Measurements from ENCODE around the gene TRABD2B. TPM values are rescaled to one million over a fixed set of nuclear protein-coding genes. Genes with fewer than 3 reads are reported as not detected.

The TRABD2B gene
- polyA plus RNA-seq, 1 experiment = not detected

DNA sequence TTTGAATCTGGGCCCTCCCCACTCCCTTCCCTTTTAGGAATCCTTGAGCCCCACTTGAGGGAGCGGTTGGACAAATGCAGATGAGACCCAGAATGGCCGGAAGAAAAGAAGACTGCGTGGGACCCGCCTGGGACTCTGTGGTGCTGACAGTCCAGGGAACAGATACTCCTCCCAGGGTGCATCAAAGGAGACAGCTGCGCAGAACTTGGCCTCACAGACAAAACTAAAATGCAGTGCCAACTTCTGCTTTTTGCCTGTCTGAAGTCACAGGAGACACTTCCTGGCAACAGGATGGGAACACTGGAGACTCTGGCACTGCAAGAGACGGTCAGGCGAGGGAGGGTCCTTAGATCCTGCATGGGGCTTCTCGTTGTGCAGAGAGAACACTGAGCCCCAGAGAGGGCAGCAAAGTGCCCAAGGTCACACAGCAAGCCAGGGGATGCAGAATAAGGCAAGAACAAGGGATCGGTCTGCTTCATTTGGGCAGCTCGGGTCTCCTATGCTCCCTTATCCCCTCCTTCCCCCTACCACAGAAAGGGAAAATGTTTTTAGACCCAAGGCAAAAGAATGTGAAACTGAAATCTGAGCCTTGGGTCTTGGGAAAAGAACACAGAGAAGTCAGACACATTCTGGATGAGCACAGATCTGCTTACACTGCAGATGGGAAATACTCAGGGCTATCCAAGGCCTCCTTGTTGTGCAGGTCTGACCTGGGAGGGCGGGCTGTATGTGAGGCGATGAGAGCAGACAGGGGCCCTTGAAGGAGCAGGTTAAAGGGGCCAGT is 182.4 kb downstream of the TRABD2B start:
- Histone ChIP-seq H3K27ac (ENCODE audit: low read depth, low read length) (no peak overlapping the region), H3K9me3 (ENCODE audit: control insufficient read depth, insufficient read depth, low read length) (no peaks in the 10 kb centered on the region), H3K27me3 (ENCODE audit: control insufficient read depth, insufficient read depth, low read length) (no peaks in the 10 kb centered on the region), H3K4me3 (ENCODE audit: low read depth, low read length) (no peak overlapping the region)
- TF ChIP-seq, protein P1, sequence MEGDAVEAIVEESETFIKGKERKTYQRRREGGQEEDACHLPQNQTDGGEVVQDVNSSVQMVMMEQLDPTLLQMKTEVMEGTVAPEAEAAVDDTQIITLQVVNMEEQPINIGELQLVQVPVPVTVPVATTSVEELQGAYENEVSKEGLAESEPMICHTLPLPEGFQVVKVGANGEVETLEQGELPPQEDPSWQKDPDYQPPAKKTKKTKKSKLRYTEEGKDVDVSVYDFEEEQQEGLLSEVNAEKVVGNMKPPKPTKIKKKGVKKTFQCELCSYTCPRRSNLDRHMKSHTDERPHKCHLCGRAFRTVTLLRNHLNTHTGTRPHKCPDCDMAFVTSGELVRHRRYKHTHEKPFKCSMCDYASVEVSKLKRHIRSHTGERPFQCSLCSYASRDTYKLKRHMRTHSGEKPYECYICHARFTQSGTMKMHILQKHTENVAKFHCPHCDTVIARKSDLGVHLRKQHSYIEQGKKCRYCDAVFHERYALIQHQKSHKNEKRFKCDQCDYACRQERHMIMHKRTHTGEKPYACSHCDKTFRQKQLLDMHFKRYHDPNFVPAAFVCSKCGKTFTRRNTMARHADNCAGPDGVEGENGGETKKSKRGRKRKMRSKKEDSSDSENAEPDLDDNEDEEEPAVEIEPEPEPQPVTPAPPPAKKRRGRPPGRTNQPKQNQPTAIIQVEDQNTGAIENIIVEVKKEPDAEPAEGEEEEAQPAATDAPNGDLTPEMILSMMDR (IDR thresholded peaks at IDR 0.05; ENCODE audit: low read depth, low read length) = no peak
- POLR2A ChIA-PET = no interaction called here
- DNase-seq (ENCODE audit: low read depth, low spot score) = no peak
- CTCF ChIA-PET = no interaction called here

DNA sequence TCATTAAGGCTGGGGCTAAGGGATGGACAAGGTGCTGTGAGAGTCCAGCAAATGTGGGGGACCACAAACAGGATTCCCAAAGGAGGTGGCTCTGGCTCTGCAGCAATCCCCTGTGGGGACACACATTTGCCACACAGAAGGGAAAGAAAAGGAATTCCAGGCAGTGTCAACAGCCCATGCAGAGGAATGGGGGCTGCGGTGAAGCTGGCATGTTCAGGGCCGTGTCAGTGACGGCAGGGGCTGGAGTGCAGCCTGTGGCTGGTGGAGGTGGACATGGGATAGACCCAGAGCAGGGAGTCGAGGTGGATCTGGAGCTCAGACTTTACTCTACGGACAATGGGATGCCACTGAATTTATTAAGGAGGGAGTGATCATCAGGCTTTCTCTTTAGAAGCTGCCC is 183.2 kb downstream of the TRABD2B start:
- ChIA-PET POLR2A (no interaction called here), CTCF (no interaction called here)
- no peaks in the 10 kb centered on the region for H3K9me3 ChIP-seq (ENCODE audit: control insufficient read depth, insufficient read depth, low read length)
- no peak overlapping the region for H3K4me3 ChIP-seq (ENCODE audit: low read depth, low read length)
- H3K27ac ChIP-seq (ENCODE audit: low read depth, low read length) = no peak overlapping the region
- DNase-seq (ENCODE audit: low read depth, low spot score) = no peak
- H3K27me3 ChIP-seq (ENCODE audit: control insufficient read depth, insufficient read depth, low read length) = no peaks in the 10 kb centered on the region
- TF ChIP-seq, protein P1 (IDR thresholded peaks at IDR 0.05; ENCODE audit: low read depth, low read length) = no peak

DNA sequence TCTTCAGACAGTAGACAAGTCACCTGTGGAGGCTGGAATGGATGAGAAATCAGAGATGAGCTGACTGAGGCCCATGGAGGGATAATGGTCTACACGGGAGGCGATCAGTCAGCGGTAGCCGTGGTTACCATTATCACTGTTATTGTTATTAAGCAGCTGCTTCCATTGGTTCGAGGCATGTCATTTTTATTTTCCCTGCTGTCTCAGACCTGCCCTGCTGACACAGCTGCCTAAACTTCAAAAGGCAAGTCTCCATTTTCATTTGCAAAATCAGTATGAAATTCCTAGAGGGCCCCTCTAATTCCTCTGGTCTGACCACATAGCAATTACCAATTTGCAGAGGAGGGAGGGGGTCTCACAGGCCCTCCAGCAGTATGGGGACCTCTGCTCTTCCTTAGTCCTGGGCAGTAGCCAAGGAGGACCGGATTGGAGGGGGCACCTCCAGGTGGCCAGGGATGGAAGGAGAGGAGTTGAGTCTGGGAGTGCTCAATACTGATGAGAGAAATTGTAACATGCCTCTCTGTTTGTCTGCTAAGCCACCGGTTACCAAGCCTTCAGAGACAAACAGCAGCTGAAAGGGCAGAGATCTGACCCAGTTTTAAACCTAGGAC is 184.2 kb downstream of the TRABD2B start:
- ChIA-PET POLR2A (no interaction called here), CTCF (interaction anchor here (1.3 kb wide), 1 partner anchor 87 kb away, joined by 3 read pairs; no protein-coding TSS in a partner anchor)
- TF ChIP-seq, protein P1 (IDR thresholded peaks at IDR 0.05; ENCODE audit: low read depth, low read length) = no peak
- Histone ChIP-seq H3K27me3 (ENCODE audit: control insufficient read depth, insufficient read depth, low read length) (no peaks in the 10 kb centered on the region), H3K27ac (ENCODE audit: low read depth, low read length) (no peak overlapping the region), H3K4me3 (ENCODE audit: low read depth, low read length) (no peak overlapping the region), H3K9me3 (ENCODE audit: control insufficient read depth, insufficient read depth, low read length) (no peaks in the 10 kb centered on the region)
- DNase-seq (ENCODE audit: low read depth, low spot score) = no peak

DNA sequence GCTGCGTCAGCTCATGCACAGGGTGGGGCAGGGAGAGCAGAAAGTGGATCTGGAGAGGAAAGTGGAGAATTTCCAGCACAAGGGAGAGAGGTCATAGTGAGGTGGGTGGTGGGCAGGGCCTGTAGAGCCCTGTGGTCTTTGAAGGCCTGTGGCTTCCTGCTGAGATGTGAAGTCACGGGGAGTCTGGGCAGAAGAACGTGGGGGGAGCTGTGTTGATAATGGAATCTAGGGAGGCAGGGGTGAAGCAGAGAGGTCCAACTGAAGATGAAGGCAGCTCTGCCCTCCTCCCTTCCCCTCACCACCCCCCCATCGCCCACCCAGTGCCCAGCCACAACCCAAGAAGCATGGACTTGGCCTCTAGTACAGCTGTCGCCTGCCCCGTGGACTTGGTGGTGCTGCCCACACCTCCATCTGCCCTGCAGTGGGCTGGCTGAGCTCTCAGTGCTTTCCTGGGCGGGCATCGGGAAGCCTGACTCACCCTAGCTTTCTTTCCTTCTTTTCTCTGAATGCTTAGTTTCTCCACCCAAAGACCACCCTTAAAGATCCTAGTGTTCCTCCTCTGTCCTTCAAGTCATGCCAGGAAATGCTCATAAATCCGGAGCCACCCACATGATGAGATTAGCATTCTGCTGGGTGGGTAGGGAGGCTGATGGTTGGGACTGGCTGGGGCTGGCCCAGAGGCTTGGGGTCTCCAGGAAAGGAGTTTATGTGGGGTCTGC is 186.1 kb downstream of the TRABD2B start:
- Histone ChIP-seq H3K4me3 (ENCODE audit: low read depth, low read length) (no peak overlapping the region), H3K27me3 (ENCODE audit: control insufficient read depth, insufficient read depth, low read length) (no peaks in the 10 kb centered on the region), H3K27ac (ENCODE audit: low read depth, low read length) (no peak overlapping the region), H3K9me3 (ENCODE audit: control insufficient read depth, insufficient read depth, low read length) (no peaks in the 10 kb centered on the region)
- ChIA-PET POLR2A (no interaction called here), CTCF (no interaction called here)
- TF ChIP-seq, protein P1 (IDR thresholded peaks at IDR 0.05; ENCODE audit: low read depth, low read length) = no peak
- DNase-seq (ENCODE audit: low read depth, low spot score) = no peak

Data from AG04450 (cell line).